Middle frontal gyrus (tissue), 1 donor: Measurements from ENCODE around the gene CFAP92.
"Not testable (repeated sequence)": the region's sequence is repeated elsewhere in the genome, so short reads cannot be mapped to it uniquely, and the experiment has no call there.

ENCODE experiments used
- DNase-seq: peaks from one replicate; pipeline ENCODE4 v3.0.0-alpha.2; 2015; ENCODE audit warnings: low spot score; ENCODE audit errors: extremely low spot score

Gene CFAP92

GRCh38 chr3:128942161-128942952 lies 51.5 kb downstream of the CFAP92 start:
- DNase-seq, result no peak

- DNase-seq, result no peak
These were observed 53.6 kb downstream of the CFAP92 start for GRCh38 chr3:128940252-128940651.

- DNase-seq, result no peak
These were observed 57.5 kb downstream of the CFAP92 start for GRCh38 chr3:128936341-128936740.

- DNase-seq, result no peak
These were observed 58.0 kb downstream of the CFAP92 start for GRCh38 chr3:128935922-128936321.

- no peak for DNase-seq
These were observed 60.0 kb downstream of the CFAP92 start for GRCh38 chr3:128933922-128934253.

GRCh38 chr3:128933213-128933921 lies 60.5 kb downstream of the CFAP92 start:
- DNase-seq, result no peak

GRCh38 chr3:128932516-128933212 lies 61.2 kb downstream of the CFAP92 start:
- DNase-seq, result no peak

- DNase-seq, result no peak
These were observed 62.8 kb downstream of the CFAP92 start for GRCh38 chr3:128931046-128931445.

- no peak for DNase-seq
These were observed 64.5 kb downstream of the CFAP92 start for GRCh38 chr3:128929364-128929763.

GRCh38 chr3:128923986-128924385 lies 69.9 kb downstream of the CFAP92 start:
- DNase-seq, result not testable (repeated sequence)

- no peak for DNase-seq
These were observed 70.3 kb downstream of the CFAP92 start for GRCh38 chr3:128923576-128923975.

- DNase-seq, result no peak
These were observed 70.9 kb downstream of the CFAP92 start for GRCh38 chr3:128922804-128923459.

GRCh38 chr3:128919988-128920387 lies 73.9 kb downstream of the CFAP92 start:
- no peak for DNase-seq

GRCh38 chr3:128917291-128917690 lies 76.6 kb downstream of the CFAP92 start:
- DNase-seq, result no peak

GRCh38 chr3:128914966-128915645 lies 78.8 kb downstream of the CFAP92 start:
- DNase-seq, result no peak

GRCh38 chr3:128911911-128912310 lies 82.0 kb downstream of the CFAP92 start:
- no peak for DNase-seq

GRCh38 chr3:128910006-128910405 lies 83.9 kb downstream of the CFAP92 start:
- DNase-seq, result no peak

GRCh38 chr3:128908951-128909350 lies 84.9 kb downstream of the CFAP92 start:
- no peak for DNase-seq

GRCh38 chr3:128907706-128908445 lies 86.0 kb downstream of the CFAP92 start:
- no peak for DNase-seq

GRCh38 chr3:128906804-128907525 lies 86.9 kb downstream of the CFAP92 start:
- no peak for DNase-seq
